GM20431 (cell line): ENCODE data around the gene PPIF.

Experiments
- in situ Hi-C: fragments of 300-500 bp; cut with MseI, MboI; formaldehyde crosslinking; loops from one replicate; pipeline ENCODE4 v1.15.0; 2020; ENCODE audit warnings: low sequenced_read_pairs; ENCODE audit not compliant: unreplicated experiment

PPIF gene

DNA sequence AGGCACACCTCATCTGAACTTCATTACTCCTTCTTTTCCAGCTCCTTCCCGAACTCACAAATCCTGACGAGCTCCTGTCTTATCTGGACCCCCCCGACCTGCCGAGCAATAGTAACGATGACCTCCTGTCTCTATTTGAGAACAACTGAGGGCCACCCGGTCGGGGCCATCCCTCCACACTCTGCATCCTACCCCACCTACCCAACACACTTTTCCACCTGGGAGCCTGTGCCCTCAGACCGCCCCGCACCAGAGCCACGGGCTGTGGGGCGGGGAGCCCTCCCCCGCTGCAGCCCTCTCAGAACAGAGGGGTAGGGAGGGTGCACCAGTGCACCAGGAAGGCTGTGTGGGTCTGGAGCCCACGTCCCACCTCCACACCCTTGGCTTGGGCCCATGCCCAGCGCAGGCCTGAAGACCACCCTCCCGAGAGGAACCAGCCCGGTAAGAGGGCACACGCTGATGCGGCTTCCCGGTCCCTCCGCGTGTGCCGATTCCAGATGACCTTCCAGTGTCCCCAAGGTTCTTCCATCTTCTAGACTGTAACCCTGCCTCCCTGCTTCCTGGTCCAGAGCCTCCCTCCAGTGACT, 34.6 kb upstream of the PPIF start:
- in situ Hi-C loops: no loop called here

- in situ Hi-C loops: no loop called here
Measured at GRCh38 chr10:79313320-79313719, 33.9 kb upstream of the PPIF start.

DNA sequence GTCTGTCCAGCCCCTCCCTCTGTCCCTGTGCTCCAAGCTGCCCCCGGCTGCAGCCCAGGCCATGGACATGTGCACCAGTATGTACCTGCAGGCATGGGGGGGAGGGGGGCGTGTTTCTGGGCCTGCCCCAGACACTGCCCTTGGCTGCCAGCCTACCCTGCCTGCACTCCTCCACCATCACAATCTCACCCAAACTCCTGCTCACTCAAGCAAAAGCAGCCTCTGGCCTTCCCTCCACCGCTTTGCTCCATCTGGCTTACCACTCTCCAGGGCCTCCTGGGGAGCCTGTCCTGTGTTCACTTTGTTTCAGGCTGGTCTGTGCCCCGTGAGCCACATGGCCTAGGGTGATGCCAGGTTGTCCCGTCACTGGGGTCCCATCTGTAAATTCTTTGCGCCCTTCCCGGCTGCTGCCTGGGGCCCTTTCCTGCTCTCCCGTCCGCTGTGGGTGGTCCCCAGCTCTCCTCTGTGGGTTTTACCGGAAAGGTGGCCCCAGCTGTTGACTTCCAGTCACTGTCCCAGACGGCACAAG, 33.3 kb upstream of the PPIF start:
- in situ Hi-C loops: no loop called here

GRCh38 chr10:79314761-79315601, 32.3 kb upstream of the PPIF start:
- in situ Hi-C loops: no loop called here

GRCh38 chr10:79315602-79315920, 31.7 kb upstream of the PPIF start:
- in situ Hi-C loops: no loop called here

DNA sequence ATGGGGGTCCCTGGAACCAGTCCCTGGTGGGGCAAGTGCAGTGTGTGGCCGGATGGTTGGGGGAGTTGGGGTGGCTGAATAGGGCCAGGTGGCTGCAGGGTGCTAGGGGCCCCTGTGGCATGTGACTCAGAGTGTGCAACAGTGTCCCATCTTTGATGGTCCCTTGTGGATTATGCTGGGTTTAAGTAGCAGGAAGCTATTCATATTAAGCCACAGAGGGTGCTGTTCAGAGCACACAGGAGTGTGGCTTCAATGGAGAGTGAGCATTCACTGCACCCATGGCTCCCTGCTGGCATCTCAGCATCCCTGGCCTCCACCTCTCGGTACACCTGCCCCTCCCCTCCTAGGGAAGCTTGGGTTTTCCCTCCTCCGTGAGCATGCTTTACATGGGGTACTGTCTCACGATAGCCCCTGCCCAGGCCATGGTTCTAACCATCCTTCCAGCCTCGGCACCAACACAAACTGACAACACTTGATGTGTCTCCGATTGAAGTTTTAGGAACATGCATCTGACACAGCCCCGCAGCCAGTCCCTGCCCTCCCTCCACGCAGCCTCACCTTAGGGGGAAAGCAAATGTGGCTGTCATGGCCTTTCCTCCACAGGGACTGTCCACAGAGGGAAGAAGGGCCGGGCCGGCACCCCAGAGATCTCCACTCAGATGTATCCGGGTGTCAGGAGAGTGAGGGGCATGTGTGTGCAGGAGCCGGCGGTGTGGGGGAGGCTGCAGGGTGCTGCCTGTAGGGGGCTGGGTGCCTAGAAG, 30.4 kb upstream of the PPIF start:
- in situ Hi-C loops: no loop called here

DNA sequence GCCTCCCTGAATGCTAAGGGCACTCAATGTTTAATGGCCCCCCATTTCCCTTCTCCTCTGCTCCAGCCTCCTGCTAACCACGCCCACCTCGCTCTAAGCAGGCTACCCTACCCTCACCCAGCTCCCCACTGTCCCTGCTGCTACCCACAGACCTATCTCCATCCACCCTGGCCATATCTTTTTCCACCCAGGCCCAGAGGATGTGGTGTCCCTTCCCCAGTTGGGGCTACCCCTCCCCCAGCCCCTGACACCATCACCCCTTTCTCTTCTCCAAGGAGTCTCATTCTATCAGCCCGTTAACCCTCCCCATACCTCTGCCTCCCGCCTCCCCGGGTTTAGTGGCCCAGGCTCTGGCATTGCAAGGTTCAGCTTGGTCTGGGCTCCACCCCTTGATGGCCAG, 28.9 kb upstream of the PPIF start:
- in situ Hi-C loops: no loop called here

DNA sequence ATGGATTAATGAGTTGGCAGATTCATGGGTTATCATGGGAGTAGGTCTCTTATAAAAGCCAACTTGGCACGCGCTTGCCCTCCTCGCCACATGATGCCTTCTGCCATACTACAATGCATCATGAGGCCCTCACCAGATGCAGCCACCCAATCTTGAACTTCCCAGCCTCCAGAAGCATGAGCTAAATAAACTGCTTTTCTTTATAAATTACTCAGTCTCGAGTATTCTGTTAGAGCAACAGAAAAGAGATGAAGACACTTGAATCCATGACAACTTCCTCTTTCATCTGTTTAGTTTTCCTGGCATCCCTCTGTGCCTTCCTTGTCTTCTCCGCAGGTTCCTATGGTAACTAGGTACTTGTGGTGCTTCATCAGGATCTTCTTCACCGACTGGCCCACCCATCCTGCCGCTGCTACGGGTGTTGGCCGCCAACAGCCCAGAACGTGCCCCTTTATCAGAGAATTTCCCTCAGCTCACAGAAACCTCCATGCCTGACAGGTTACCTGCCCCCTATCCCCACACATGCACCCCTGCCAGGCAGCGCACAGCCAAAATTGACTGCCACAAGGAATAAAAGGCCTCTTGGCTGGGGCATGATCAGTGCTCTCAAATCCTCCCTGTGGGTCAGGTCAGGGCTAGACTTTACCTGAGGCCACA, 28.0 kb upstream of the PPIF start:
- in situ Hi-C loops: no loop called here

- in situ Hi-C loops: no loop called here
Measured at GRCh38 chr10:79320316-79320715, 27.0 kb upstream of the PPIF start.

DNA sequence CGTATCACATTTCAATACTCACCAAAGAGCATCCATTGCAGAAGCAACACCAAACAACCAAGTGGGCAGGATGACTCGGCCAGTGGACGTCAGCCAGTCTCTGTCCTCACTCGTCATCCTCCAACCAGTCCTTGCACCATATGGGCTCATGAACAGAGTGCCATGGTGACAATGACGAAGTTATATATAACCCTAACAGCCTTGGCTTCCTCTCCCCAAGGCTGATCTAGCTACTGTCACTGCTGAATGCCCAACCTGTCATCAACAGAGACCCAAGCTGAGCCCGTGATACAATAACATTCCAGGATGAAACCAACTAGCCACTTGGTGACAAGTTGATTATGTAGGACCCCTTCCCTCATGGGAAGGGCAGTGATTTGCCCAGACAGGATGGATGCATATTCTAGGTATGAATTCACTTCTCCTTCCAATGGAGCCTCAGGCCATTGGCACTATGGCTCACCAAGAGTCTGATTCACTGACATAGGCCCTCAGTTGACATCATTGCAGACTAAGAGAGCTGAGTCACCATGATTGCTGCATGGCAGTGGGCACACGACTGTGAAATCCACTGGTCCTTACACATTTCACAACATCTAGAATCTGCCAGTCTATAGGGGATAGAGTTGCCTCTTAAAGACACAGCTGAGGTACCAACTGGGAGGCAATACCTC, 26.3 kb upstream of the PPIF start:
- in situ Hi-C loops: no loop called here

DNA sequence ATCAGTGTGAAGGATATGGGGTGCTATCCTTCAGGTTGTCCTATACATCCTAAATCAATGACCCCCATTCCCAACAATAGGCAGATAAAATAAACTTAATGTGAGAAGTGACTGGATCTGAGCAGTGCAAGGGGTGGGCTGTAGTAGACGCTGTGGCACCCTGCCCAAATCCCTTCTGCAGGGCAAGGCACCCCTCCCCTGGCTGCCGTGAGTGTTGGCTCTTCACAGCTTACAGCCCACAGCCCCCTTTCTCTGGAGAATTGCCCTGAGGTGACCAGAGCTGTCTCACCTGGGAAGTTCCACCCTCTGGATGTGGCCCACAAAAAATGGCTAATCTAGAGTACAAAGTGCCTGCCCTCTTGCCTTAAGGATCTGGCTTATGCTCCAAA, 25.8 kb upstream of the PPIF start:
- in situ Hi-C loops: no loop called here

- in situ Hi-C loops: no loop called here
Measured at GRCh38 chr10:79321951-79322350, 25.3 kb upstream of the PPIF start.

- in situ Hi-C loops: no loop called here
Measured at GRCh38 chr10:79322616-79323543, 24.4 kb upstream of the PPIF start.

- in situ Hi-C loops: no loop called here
Measured at GRCh38 chr10:79323602-79324001, 23.7 kb upstream of the PPIF start.

GRCh38 chr10:79324032-79324695, 23.1 kb upstream of the PPIF start:
- in situ Hi-C loops: no loop called here

GRCh38 chr10:79326361-79327089, 20.7 kb upstream of the PPIF start:
- in situ Hi-C loops: no loop called here

DNA sequence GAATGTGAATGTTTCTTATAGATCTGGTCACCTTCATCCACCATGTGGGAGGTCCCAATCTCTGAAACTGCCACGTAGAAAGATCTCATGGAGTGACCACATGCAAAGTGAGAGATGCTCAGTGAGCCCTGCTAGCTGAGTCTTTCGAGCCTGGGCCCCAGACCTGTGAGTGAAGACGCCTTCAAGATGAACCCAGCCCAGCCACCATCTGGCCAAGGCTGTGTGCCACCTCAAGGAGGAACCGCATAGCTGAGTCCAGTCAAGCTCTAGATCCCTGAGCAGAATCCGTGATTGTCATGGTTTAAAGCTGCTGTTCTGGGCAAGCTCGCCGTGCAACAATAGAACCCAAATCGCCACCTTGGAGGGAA, 20.2 kb upstream of the PPIF start:
- in situ Hi-C loops: no loop called here

GRCh38 chr10:79328147-79328701, 19.0 kb upstream of the PPIF start:
- in situ Hi-C loops: no loop called here
